NT2/D1 (cell line): ENCODE data around the gene ANAPC1.
"Not testable (repeated sequence)": the region's sequence is repeated elsewhere in the genome, so short reads cannot be mapped to it uniquely, and the experiment has no call there.

Experiments
- YY1 ChIP-seq: IDR thresholded peaks from 2 replicates; pipeline ENCODE4 v1.6.1; 2011; ENCODE audit not compliant: insufficient read length, insufficient read depth
- ZNF274 ChIP-seq: IDR thresholded peaks from 2 replicates; pipeline ENCODE4 v1.6.1; 2011; ENCODE audit warnings: mild to moderate bottlenecking, low read depth, low read length

- TF ChIP-seq YY1, ZNF274: not testable (repeated sequence)
These were observed 148.6 kb downstream of the ANAPC1 start for GRCh38 chr2:111735420-111735819.
